DLD1 (cell line): ENCODE results near the gene ELAVL1.

ENCODE experiments used
- in situ Hi-C: cut with HindIII; loops from 2 replicates; pipeline ENCODE4 v1.10.0; 2017; ENCODE audit warnings: low sequenced_read_pairs

The ELAVL1 gene

GRCh38 chr19:7914598-7915045, 90.8 kb downstream of the ELAVL1 start, which contains the start of gene TGFBR3L:
TGFBR3L (plus strand) TSS chr19:7914830.
- in situ Hi-C loops = no loop called here

DNA sequence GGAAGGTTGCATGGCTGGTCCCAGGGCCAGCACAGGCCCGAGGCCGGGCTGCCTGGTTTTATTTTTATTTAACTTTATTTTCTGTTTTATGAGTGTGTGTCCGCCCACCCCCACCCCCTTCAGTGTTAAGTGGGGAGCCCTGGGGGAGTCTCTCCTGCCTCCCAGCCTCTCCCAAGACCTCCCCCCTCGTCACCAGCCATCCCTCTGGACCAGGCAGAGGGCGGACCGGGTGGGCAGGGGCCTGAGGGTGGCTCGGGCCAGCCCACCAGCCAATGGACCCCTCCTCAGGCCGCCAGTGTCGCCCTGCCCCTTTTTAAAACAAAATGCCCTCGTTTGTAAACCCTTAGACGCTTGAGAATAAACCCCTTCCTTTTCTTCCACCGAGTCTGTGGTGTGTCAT, 91.3 kb downstream of the ELAVL1 start:
- in situ Hi-C loops = no loop called here

DNA sequence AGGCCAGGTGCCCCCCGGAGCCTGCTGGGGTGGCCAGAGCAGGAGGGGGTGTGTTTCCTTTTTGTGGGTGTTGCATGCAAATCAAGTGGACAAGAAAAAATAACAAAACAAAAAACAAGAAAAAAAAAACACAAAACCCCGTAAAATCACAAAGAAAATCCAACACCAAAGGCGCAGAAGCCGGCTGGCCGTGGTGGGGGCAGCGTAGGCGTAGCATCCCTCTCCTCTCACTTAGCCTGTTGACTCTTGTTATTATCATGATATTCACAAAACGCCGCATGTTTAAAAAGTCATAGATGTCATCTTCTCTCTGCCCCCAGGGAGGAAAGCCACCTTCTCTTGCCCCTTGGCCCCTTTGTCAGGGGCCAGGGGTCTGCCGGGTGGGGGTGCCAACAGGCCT, 91.8 kb downstream of the ELAVL1 start:
- in situ Hi-C loops = no loop called here

- in situ Hi-C loops = no loop called here
Observed at GRCh38 chr19:7912697-7913564, 92.5 kb downstream of the ELAVL1 start.

- in situ Hi-C loops = no loop called here
Observed at GRCh38 chr19:7912144-7912696, 93.2 kb downstream of the ELAVL1 start.

DNA sequence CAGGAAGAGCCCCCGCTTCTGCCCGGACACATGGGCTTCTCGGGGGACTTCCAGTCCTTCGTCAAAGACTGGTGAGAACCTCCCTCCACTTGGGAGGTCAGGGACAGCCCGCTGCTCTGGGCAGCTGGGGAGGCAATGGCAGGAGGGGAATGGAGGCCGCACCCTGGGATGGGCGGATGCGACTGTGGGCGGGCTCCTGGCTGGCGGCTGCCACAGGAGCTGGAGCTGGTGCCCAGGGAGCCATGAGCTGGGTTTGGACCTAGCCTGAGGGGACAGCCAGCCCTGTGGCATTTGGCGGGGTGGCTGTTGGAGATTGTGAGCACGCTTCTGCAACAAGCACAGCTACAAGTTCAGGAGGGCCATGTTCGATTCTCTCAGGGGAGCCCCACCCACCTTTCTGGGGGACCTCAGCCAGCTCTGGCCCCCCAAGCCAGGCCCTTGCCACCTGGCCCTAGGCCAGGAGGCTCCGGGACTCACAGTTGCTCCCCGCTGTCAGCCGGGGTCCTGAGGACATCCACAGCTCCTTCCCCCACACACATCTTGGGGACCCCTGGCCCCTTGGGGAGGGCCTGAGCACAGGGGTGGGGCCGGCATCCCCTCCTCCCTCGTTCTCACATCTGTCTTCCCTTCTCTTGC, 93.8 kb downstream of the ELAVL1 start:
- in situ Hi-C loops = no loop called here

- in situ Hi-C loops = no loop called here
Observed at GRCh38 chr19:7910321-7911161, 94.9 kb downstream of the ELAVL1 start.

DNA sequence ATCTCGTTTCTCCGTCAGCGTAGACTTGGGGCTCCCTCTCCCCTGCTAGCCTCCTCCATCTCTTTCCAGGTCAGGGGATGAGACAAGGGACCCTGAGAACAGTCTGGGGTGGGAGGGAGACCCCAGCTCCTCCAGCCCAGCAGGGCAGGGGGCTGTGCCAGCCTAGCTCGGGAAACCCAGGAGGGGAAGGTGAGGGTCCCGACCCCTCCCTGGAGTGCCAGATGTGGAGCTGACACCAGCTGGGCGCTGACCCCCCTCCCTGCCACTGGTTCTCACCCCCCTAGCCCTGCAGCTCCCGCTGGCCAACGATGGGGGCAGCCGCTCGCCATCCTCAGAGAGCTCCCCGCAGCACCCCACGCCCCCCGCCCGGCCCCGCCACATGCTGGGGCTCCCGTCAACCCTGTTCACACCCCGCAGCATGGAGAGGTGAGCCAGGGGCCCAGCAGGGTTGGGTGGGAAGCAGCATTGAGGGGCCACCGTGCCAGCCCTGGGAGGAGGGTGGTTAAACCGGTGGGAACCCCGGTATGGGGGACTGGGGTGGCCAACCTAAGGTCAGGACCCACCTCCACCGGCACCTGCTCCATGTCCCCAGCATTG, 95.9 kb downstream of the ELAVL1 start:
- in situ Hi-C loops = no loop called here

DNA sequence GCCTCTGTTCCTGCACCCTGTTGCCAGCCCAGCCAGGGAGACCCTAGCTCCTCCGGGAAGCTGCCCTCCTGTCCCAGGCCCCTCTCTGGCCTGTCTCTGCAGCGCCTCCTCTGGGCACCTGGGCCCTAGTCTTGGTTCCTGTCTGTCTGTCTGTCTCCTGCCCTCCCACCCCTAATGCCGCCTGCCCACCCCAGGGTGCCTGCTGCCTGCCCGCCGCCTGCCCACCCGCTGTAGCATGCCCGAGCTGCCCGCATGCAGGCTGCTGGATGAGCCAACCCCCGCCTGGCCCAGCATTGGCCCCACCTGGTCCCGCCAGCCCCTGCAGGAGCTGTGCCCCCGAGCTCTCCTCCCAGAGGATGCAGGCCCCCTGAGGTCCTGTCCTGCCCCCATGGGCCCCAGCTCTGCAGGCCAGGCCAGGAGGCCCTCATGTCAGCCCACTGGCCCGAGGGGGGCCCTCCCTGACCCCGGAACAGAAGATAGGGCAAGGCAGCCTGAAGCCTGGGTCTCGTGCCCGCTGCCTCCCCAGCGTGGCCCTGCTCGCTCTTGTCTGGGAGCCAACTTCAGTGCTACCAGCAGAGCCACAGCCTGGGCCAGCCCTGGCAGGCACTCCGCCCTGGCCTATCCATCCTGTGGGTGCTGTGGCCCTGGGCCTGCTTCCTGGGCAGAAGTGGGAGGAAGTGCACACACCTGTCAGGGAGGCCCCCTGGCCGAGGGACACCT, 96.5 kb downstream of the ELAVL1 start:
- in situ Hi-C loops = no loop called here
